SHP77 treated with DMSO at 0.1 percent for 48 hours (cell line): ENCODE results near the gene SLC5A10.
"Not testable (repeated sequence)": the region's sequence is repeated elsewhere in the genome, so short reads cannot be mapped to it uniquely, and the experiment has no call there.

Experiments used
- DNase-seq: peaks from one replicate; lab custom pipeline; 2025; lab: John Stamatoyannopoulos, UW

Gene SLC5A10

GRCh38 chr17:18951941-18952842 lies at the start of gene SLC5A10:
Gene SLC5A10, plus strand, starts transcription at chr17:18952165. Its CDS starts 41 bp downstream, at chr17:18952206.
- no peak for DNase-seq

DNA sequence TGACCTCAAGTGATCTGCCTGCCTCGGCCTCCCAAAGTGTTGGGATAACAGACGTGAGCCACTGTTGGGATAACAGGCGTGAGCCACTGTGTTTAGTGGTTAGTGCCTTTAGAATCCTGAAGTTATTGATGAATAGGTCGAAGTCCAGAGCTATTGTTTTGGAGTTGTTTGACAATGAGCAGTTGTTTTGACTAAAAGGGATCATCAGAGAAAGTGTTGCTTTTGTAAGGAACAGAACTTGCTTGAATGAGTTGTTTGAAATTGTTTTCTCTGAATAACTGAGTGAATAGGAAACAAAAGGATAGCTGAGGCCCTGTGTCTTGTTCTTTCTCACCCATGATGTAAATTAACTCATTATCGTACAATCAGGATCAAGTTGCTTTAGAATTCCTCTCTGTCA lies 47.5 kb upstream of the SLC5A10 start:
- DNase-seq: no peak

DNA sequence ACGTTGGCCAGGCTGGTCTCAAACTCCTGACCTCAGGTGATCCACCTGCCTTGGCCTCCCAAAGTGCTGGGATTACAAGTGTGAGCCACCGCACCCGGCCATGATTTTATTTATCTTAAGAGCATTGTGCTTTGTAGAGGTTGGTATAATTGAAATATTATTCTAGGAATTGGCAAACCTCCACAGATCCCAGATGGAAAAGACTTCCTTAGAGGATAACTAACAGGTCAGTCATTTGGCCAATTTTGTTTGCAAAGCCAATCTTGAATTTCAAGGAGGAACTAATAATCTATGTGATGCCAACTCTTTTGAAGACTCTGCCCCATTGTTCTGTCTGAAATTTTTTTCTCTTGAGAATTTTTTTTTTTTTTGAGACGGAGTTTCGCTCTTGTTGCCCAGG lies 46.7 kb upstream of the SLC5A10 start:
- no peak for DNase-seq

DNA sequence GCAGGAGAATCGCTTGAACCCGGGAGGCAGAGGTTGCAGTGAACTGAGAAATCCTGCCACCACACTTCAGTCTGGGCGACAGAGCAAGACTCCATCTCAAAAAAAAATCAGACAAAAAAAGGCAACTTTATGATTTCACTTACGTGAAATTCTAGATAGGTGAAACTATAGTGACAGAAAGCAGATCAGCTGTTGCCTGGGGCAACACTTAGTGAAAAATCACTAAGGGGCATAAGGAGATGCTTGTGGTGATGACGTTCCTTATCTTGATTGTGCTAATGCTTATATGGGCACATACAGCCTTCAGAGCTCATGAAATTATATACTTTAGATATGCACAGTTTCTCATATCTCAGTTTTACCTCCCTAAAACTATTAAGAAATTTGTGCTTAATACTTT lies 41.6 kb upstream of the SLC5A10 start:
- DNase-seq: no peak

DNA sequence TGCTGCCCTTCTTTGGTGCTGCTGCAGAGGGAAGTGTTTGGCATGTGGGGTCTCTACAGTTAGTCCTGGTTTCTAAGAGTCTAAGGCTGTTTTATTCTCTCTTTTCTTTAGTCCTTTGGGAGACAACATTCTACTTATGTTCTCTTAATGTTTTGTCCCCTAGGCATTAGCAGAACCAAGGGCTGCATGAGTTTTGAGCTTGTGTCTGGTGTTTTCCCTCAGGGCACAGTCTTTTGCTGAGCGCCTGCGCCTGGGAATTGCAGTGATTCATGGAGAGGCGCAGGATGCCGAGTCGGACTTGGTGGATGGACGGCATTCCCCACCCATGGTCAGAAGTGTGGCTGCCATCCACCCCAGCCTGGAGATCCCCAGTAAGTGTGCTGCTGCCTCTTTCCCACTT lies 41.1 kb upstream of the SLC5A10 start:
- DNase-seq: no peak

GRCh38 chr17:18916816-18917500 lies 35.0 kb upstream of the SLC5A10 start:
- DNase-seq: no peak

DNA sequence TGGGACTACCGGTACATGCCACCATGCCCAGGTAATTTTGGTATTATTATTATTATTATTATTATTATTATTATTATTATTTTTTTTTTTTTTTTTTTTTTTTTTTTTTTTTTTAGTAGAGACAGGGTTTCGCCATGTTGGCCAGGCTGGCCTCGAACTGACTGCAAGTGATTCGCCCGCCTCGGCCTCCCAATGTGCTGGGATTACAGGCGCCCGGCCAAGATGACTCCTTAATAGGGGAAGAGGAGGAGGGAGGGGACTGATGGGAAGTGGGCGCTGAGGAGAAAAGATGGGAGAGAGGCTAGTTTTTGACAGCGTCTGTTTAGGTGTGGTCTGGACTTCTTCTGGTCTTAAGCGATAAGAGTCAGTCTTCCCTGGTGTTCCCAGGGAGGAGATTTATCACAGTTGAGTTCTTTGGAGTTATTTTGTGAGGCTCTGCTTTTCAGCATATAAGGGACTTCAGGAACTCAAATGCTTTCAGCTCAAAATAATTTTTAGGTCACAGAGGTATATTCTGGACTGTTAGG lies 34.4 kb upstream of the SLC5A10 start:
- no peak for DNase-seq

GRCh38 chr17:18919963-18920362 lies 32.0 kb upstream of the SLC5A10 start:
- no peak for DNase-seq

- no peak for DNase-seq
Observed at GRCh38 chr17:18920911-18921441, 31.0 kb upstream of the SLC5A10 start.

DNA sequence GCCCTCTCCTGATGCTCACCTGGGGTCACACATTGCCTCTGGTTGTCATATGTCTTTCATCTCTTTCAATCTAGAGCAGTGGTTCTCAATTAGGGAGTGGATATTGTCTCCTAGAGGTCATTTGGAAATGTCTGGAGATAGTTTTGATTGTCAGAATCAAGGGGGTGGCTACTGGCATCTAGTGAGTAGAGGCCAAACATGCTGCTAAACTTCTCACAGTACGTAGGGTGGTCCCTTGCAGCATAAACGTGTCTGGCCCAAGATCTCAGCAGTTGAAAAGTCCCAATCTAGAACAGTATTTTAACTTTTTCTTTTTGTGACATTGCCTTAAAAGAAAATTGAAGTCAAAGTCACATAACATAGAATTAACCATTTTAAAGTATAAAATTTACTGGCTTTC lies 30.5 kb upstream of the SLC5A10 start:
- DNase-seq: no peak

DNA sequence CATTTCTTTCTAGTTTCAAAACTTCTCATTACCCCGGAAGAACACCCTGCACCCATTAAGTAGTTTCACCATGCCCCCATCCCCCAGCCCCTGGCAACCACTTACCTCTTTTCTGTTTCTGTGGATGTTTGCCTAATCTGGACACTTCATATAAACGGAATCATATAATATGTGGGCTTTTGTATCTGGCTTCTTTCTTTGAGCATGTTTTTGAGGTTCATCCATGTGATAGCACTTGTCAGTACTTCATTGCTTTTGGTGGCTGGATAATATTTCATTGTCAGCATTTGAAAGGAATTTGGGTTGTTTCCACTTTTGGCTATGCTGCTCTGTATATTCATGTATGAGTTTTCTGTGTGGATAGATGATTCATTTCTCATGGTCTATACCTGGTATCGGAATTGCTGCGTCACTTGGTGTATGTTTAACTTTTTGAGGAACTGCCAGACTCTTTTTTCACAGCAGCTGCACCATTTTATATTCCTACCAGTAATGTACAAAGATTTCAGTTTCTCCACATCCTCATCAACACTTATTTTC lies 30.0 kb upstream of the SLC5A10 start:
- no peak for DNase-seq

GRCh38 chr17:18922596-18922995 lies 29.4 kb upstream of the SLC5A10 start:
- DNase-seq: not testable (repeated sequence)

GRCh38 chr17:18925187-18925586 lies 26.8 kb upstream of the SLC5A10 start:
- no peak for DNase-seq

DNA sequence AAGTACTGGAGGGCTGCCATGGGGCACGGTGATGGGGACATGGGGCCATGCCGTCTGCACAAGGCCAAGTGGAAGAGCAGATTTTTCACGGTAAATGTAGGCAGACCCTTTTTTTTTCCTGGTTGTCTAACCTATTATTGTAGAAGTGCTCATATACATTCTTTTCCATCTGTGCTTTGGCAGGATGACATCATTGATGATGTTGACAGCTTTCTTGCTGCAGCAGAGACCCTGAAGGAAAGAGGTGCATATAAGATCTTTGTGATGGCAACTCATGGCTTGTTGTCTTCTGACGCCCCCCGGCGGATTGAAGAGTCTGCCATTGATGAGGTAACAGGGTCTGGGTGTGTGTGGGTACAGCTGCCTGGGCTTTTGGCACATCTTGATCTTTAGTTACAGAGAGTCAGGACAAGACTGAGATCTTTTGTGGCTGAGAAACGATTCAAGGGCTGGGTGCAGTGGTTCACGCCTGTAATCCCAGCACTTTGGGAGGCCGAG lies 23.3 kb upstream of the SLC5A10 start:
- DNase-seq: no peak

DNA sequence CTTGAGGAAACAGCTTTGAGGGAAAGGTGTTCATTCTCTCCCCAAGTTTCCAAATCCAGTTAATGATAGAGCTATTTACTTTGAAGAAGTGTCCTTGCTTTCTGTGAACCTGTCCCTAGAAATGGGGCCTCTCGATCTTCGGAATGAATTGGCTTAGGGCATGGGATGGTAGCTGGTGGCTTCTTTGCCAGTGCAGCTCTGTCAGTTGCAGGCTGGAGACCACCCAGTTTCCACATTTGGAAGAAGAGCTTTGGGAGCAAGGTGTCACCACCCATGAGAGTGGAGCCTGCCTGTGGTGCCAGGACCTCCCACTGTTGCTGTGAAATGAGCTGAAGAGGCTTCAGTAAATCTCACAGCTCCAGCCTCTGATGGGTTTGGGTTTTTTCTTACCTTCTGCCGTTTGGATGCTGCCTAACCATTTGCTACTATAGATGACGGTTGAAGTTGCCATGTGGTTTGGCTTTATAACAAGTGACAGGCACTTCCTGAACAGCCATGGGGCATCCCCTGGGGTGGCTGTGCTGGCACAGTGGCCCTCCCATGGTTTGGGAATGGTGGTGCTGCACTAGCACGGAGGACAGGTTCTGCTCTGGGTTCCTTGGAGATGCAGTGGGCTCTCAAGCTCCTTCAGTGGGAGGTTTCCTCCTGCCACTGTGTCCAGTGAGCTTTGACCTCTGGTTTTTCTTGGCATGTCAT lies 19.5 kb upstream of the SLC5A10 start:
- no peak for DNase-seq

GRCh38 chr17:18933102-18934058 lies 18.6 kb upstream of the SLC5A10 start:
- DNase-seq: no peak

- no peak for DNase-seq
Observed at GRCh38 chr17:18937981-18938691, 13.8 kb upstream of the SLC5A10 start.

- DNase-seq: no peak
Observed at GRCh38 chr17:18938692-18939023, 13.3 kb upstream of the SLC5A10 start.

GRCh38 chr17:18944646-18945045 lies 7.3 kb upstream of the SLC5A10 start:
- no peak for DNase-seq

- no peak for DNase-seq
Observed at GRCh38 chr17:18946536-18946935, 5.4 kb upstream of the SLC5A10 start.
